GM12891 (cell line): ENCODE data around the gene ZNF618.

ENCODE experiments used
- POLR2A ChIP-seq: IDR thresholded peaks from 2 replicates; pipeline ENCODE4 v1.6.1; 2011; ENCODE audit warnings: low read depth, low read length, control low read depth
- POLR2AphosphoS5 ChIP-seq: IDR thresholded peaks from 2 replicates; pipeline ENCODE4 v1.6.1; 2011; ENCODE audit warnings: low read depth, low read length, control low read depth
- TAF1 ChIP-seq: IDR thresholded peaks from 2 replicates; pipeline ENCODE4 v1.6.1; 2011; ENCODE audit warnings: low read depth, low read length, control low read depth

DNA sequence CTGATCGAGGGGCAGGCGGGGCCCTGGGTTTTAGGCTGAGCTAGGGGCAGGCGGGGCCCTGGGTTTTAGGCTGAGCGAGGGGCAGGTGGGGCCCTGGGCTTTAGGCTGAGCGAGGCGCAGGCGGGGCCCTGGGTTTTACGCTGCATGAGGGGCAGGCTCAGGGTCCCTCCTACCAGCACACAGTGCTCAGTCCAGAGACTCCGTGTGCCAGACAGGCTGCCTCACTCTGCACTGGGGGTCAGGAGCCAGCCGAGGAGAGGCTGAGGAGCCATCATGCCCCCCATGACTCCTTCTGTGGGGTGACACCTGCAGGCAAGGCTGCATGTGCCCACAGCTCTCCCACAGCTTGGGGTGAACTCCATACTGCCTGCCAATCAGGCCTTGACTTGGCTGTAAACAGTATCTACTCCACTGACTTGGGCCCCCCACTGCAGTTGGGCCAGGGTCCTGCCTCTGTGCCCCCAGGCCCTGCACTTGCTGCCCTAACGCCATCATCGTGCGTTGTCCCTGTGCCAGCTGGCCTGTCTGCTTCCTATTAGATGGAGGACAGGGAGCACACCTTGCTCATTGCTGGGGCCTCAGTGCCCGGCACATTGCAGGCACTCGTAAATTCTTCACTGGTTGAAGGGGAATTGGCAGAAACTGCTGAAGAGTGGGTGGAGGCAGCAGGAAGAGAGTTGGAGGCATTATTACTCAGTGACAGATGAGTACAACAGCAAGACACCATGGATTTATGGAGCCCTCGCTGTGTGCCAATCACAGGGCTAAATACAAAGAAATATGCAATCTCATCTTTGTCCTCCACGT is 123.3 kb downstream of the ZNF618 start:
- no peak for TF ChIP-seq POLR2A
- no peak for TF ChIP-seq TAF1
- TF ChIP-seq POLR2AphosphoS5 = no peak
